B cell (primary cell): ENCODE measurements around the gene CXorf66. TPM values are rescaled to one million over a fixed set of nuclear protein-coding genes. Genes with fewer than 3 reads are reported as not detected.

Experiments
- ATAC-seq: fragments of 200-7000 bp; cut with Tn5 transposase; one replicate; pipeline ENCODE4 v1.10.0; 2021; ENCODE audit warnings: low read depth, mild to moderate bottlenecking, moderate number of reproducible peaks, moderate library complexity
- CTCF ChIA-PET: fragments of 350-600 bp; sonication (Branson Sonifier 250); formaldehyde crosslinking; loops from one replicate; lab custom pipeline; 2021; ENCODE audit warnings: antibody characterized with exemption, inconsistent platforms; lab: Charles Lee
- POLR2A ChIA-PET: fragments of 350-600 bp; sonication (Branson Sonifier 250); formaldehyde crosslinking; loops from one replicate; lab custom pipeline; 2021; ENCODE audit warnings: antibody characterized with exemption; lab: Charles Lee
- DNase-seq: peaks from one replicate; pipeline ENCODE4 v3.0.0; 2013
- H2AFZ ChIP-seq: 2 replicates; pipeline ENCODE4 v1.6.1; 2012; ENCODE audit warnings: mild to moderate bottlenecking, low read depth, low read length; ENCODE audit not compliant: insufficient read depth, poor library complexity, severe bottlenecking
- H3K27ac ChIP-seq, 2 donors: 1 replicate in 1 of 2; 2 replicates in 1 of 2; pipeline ENCODE4 v1.5.1; 2012 to 2013; ENCODE audit warnings: low read length in 2 of 2, mild to moderate bottlenecking in 2 of 2, moderate library complexity in 1 of 2
- H3K27me3 ChIP-seq, 4 experiments: fragments of 200-600 bp in 1 of 4; sonication (generic) in 1 of 4; replicated peaks in 1 of 4; 1 replicate in 2 of 4; 2 replicates in 2 of 4; pipeline versions ENCODE4 v1.6.1 to v1.7.0; 2013 to 2016; ENCODE audit warnings: low read length in 3 of 4, mild to moderate bottlenecking in 2 of 4, mixed read lengths in 1 of 4, moderate library complexity in 1 of 4; ENCODE audit not compliant: insufficient read depth in 4 of 4, control insufficient read depth in 3 of 4; ENCODE audit errors: control extremely low read depth in 1 of 4
- H3K36me3 ChIP-seq, 2 experiments: replicated peaks in 1 of 2; 1 replicate in 1 of 2; 2 replicates in 1 of 2; pipeline versions ENCODE4 v1.6.1 to v1.7.1; 2013; ENCODE audit warnings: low read length in 1 of 2; ENCODE audit not compliant: insufficient read depth in 2 of 2, control insufficient read depth in 1 of 2; ENCODE audit errors: control extremely low read depth in 1 of 2, extremely low read depth in 1 of 2
- H3K4me1 ChIP-seq, 2 donors: fragments of 200-600 bp in 1 of 2; sonication (generic) in 1 of 2; 1 replicate in 1 of 2; 2 replicates in 1 of 2; pipeline versions ENCODE4 v1.5.1 to v1.6.1; 2013 to 2017; ENCODE audit warnings: low read length in 2 of 2; ENCODE audit not compliant: control insufficient read depth in 2 of 2, insufficient read depth in 2 of 2
- H3K4me2 ChIP-seq: replicated peaks from 2 replicates; pipeline ENCODE3; 2012; ENCODE audit warnings: mild to moderate bottlenecking, low read depth, low read length; ENCODE audit not compliant: poor library complexity, severe bottlenecking
- H3K4me3 ChIP-seq, 5 experiments: fragments of 200-600 bp in 1 of 5; sonication (generic) in 1 of 5; 1 replicate in 3 of 5; 2 replicates in 2 of 5; pipeline versions ENCODE4 v1.5.1 to v1.7.0; 2011 to 2016; ENCODE audit warnings: low read length in 4 of 5, mild to moderate bottlenecking in 4 of 5, low read depth in 2 of 5, control low read depth in 1 of 5, moderate library complexity in 1 of 5; ENCODE audit not compliant: insufficient read depth in 1 of 5; ENCODE audit errors: control extremely low read depth in 1 of 5, extremely low read depth in 1 of 5
- H3K79me2 ChIP-seq: fragments of 200-600 bp; sonication (generic); one replicate; pipeline ENCODE4 v1.6.0; 2016; ENCODE audit warnings: low read length; ENCODE audit not compliant: control insufficient read depth, insufficient read depth
- H3K9ac ChIP-seq: fragments of 200-600 bp; sonication (generic); 2 replicates; pipeline ENCODE4 v1.6.1; 2017; ENCODE audit warnings: mild to moderate bottlenecking, low read length, moderate library complexity
- H3K9me3 ChIP-seq, 3 donors: one replicate each; pipeline versions ENCODE4 v1.6.1 to v1.7.1; 2013; ENCODE audit warnings: low read length in 2 of 3; ENCODE audit not compliant: control insufficient read depth in 2 of 3, insufficient read depth in 1 of 3; ENCODE audit errors: control extremely low read depth in 1 of 3
- H4K20me1 ChIP-seq: 2 replicates; pipeline ENCODE4 v1.6.0; 2012; ENCODE audit warnings: mild to moderate bottlenecking, low read length; ENCODE audit not compliant: insufficient read depth, control insufficient read depth, poor library complexity, severe bottlenecking
- H3K27ac Mint-ChIP-seq: one replicate; pipeline ENCODE4 v1.8.0; 2021; ENCODE audit warnings: mixed read lengths
- H3K27me3 Mint-ChIP-seq: one replicate; pipeline ENCODE4 v1.8.0; 2021; ENCODE audit warnings: mixed read lengths
- H3K4me1 Mint-ChIP-seq: one replicate; pipeline ENCODE4 v1.8.0; 2021; ENCODE audit warnings: mixed read lengths
- H3K4me3 Mint-ChIP-seq: one replicate; pipeline ENCODE4 v1.8.0; 2021; ENCODE audit warnings: mixed read lengths
- H3K9me3 Mint-ChIP-seq: one replicate; pipeline ENCODE4 v1.8.0; 2022; ENCODE audit warnings: mixed read lengths; ENCODE audit not compliant: insufficient read depth
- CTCF ChIP-seq: fragments of 200-600 bp; IDR thresholded peaks from one replicate; pipeline ENCODE4 v1.8.0; 2022; ENCODE audit warnings: antibody characterized with exemption, mild to moderate bottlenecking
- EZH2 ChIP-seq: IDR thresholded peaks from 2 replicates; pipeline ENCODE4 v1.6.1; 2012; ENCODE audit warnings: borderline replicate concordance, low read depth, mild to moderate bottlenecking, moderate library complexity, low read length; ENCODE audit not compliant: insufficient read depth, poor library complexity, severe bottlenecking
- WGBS: methylation state at CpG from one replicate; pipeline ENCODE4 v1.1.5; 2013; ENCODE audit warnings: missing lambda C conversion rate; ENCODE audit not compliant: insufficient coverage; 5-methylcytosine and 5-hydroxymethylcytosine counted together
- intact Hi-C: fragments of 100-400 bp; cut with micrococcal nuclease; formaldehyde crosslinking; loops from one replicate; pipeline ENCODE4 v1.10.0; 2022
- polyA plus RNA-seq: library from polyadenylated mRNA; depleted of rRNA; stranded (reverse); fragments of >200 nt; gene quantifications from 2 replicates; pipeline ENCODE4 v1.2.3, GENCODE V29; 2012
- total RNA-seq, 2 donors: library from RNA; stranded (reverse); fragments of 120-200 nt in 1 of 2; gene quantifications; 1 replicate in 1 of 2; 2 replicates in 1 of 2; pipeline versions ENCODE4 v1.2.3 to v1.2.4, GENCODE V29; 2013 to 2022

CXorf66 gene
- total and polyA plus RNA-seq, 2 donors (not counting 1 experiment from before 2014, with no cell fraction given), result not detected

GRCh38 chrX:139932073-139932900 is 33.0 kb downstream of the CXorf66 start:
- H3K27ac Mint-ChIP-seq, result peak overlapping the region; percentile 95
- H3K4me1 ChIP-seq, result peaks cover 5 to 13% of the 10 kb centered on the region in 2 donors
- peak overlapping the region; percentile 91 for H3K4me2 ChIP-seq
- peaks cover 33% of the 10 kb centered on the region for H3K79me2 ChIP-seq
- peak overlapping the region; percentile 85 for H2AFZ ChIP-seq
- peaks cover 16% of the 10 kb centered on the region for H3K4me1 Mint-ChIP-seq
- no peaks in the 10 kb centered on the region for H3K9me3 ChIP-seq
- ChIA-PET CTCF (no interaction called here), POLR2A (no interaction called here)
- peak overlapping the region; percentile 77 for H3K9ac ChIP-seq
- DNase-seq (peak; percentile 60), ATAC-seq (peak; percentile 44)
- H3K27me3 Mint-ChIP-seq, result no peaks in the 10 kb centered on the region
- intact Hi-C loops, result no loop called here
- H3K4me3 ChIP-seq, result peak overlapping the region in 4 of 5 experiments; percentile 56 to 76 (median 68)
- H3K27ac ChIP-seq, result peak overlapping the region; percentile 88 to 96
- no peaks in the 10 kb centered on the region for H3K36me3 ChIP-seq
- TF ChIP-seq CTCF (no peak), EZH2 (no peak)
- no peaks in the 10 kb centered on the region for H3K27me3 ChIP-seq
- peak overlapping the region; percentile 90 for H3K4me3 Mint-ChIP-seq
- no peaks in the 10 kb centered on the region for H4K20me1 ChIP-seq
- no peaks in the 10 kb centered on the region for H3K9me3 Mint-ChIP-seq
- WGBS, result 2% methylated on average over 80 of the region's 109 CpGs

GRCh38 chrX:139931646-139932072 is 33.7 kb downstream of the CXorf66 start:
- Histone ChIP-seq H3K4me3 (peak overlapping the region in 4 of 5 experiments; percentile 51 to 76 (median 64)), H4K20me1 (no peaks in the 10 kb centered on the region), H3K4me2 (peak overlapping the region; percentile 91), H3K79me2 (peaks cover 39% of the 10 kb centered on the region), H3K27me3 (no peaks in the 10 kb centered on the region), H3K9me3 (no peaks in the 10 kb centered on the region), H3K27ac (peak overlapping the region in 1 of 2 donors; percentile 52), H3K4me1 (peaks cover 5 to 13% of the 10 kb centered on the region in 2 donors), H2AFZ (peak overlapping the region; percentile 85), H3K9ac (peak overlapping the region; percentile 77), H3K36me3 (no peaks in the 10 kb centered on the region)
- no peaks in the 10 kb centered on the region for H3K9me3 Mint-ChIP-seq
- H3K27ac Mint-ChIP-seq, result peak overlapping the region; percentile 59
- POLR2A ChIA-PET, result no interaction called here
- no peaks in the 10 kb centered on the region for H3K27me3 Mint-ChIP-seq
- no peak for TF ChIP-seq EZH2
- TF ChIP-seq CTCF, result no peak
- H3K4me3 Mint-ChIP-seq, result peak overlapping the region; percentile 82
- CTCF ChIA-PET, result no interaction called here
- peaks cover 16% of the 10 kb centered on the region for H3K4me1 Mint-ChIP-seq
- WGBS, result 0% methylated on average over 14 of the region's 33 CpGs
- no peak for DNase-seq
- ATAC-seq, result no peak
- intact Hi-C loops, result no loop called here
